HG03045 (cell line): ENCODE measurements around the gene TMEM240.
"Not testable (repeated sequence)": the region's sequence is repeated elsewhere in the genome, so short reads cannot be mapped to it uniquely, and the experiment has no call there.

Experiments used
- ATAC-seq: cut with Tn5 transposase; IDR thresholded peaks from one replicate; pipeline ENCODE4 v1.9.1; 2021; ENCODE audit warnings: mild to moderate bottlenecking, moderate library complexity; ENCODE audit not compliant: unreplicated experiment

Gene TMEM240

DNA sequence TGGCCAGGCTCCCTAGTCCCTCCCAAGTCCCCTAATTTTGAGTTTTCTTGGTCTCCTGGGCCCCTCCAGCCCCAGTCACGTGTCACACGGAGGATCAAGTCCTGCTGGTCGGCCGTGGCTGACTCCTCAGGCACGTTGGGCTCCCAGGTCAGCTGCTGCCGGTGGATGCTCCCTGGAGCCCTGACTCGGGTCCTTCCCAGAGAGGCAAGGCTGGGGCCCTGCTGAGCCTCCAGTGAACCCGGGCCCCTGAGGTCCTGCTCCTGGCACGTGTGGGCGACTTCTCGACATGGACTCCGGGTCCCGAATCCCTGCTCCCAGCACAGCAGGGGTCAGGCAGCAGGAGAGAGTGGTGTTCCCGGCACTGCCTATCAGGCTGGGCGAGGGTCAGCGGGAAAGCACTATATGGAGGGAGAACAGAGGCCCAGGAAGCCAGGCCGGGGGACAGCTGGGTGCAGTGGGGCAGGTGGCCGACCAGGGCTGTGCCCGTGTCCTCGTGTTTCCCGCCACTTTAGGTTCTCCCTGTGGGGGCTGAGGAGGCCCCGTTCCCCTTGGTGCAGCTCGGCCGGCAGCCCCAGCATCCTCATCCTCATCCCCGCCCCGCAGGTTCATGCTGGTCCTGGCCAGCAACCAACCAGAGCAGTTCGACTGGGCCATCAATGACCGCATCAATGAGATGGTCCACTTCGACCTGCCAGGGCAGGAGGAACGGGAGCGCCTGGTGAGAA is 13.2 kb downstream of the TMEM240 start:
- no peak for ATAC-seq

DNA sequence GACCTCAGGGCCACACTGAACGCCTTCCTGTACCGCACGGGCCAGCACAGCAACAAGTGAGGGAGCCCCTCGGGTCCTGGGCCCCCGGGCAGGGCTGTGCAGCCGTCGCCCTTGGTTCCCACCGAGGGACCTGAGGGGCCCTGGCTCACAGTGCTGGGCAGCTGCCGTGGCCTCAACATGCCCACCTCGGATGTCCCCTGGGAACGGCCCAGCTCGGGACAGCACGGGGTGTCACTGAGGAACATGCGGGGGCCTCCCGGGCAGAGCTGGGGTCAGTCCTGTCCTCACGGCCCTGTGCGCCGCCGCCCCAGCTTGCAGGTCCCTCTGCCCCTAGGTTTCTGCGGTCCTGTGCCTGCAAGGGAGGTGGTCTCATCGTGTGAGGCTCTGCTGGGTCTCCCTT is 13.9 kb downstream of the TMEM240 start:
- ATAC-seq: not testable (repeated sequence)

DNA sequence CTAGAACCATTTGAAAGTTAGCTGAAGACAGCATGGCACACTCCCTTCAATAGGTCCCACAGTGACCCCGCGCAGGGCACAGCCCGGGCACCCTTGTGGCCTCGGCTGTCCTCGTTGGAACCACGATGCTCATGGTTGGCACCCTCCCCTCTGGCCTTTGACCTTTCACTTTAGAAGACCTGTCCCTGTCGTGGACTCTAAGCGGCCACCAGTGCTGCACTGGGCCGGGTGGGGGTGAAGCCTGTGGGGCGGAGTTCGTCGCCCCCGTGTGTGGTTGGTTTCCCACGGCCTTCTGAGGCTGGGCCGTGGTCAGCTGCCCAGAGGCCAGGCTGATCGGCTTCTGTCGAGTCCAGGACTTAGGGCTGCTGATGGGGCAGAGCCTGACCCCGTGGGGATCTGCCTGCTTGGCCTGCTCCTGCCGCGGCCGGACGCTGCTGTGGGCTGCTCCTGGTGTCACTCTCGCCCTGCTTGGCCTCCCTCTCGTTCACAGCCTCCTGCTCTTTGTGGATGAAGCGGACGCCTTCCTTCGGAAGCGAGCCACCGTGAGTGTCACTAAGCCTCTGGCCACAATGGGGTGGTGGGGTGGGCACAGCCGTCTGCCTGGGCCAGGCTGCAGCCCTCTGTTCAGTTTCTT is 15.6 kb downstream of the TMEM240 start:
- ATAC-seq: not testable (repeated sequence)

DNA sequence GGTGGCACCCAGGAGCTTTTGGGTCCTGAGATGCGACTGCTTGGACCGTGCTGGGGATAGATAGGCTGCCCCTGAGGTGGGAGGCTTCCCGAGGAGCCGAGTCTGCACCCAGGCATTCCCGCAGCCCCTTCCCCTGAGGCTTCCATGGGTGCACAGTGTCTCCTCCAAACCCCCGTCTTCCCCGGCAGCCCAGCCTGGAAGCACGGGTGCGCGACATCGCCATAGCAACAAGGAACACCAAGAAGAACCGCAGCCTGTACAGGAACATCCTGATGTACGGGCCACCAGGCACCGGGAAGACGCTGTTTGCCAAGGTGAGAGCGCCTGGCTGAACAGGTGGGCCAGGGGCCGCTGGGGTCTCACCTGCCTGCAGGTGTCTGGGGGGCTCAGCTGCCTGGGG is 16.8 kb downstream of the TMEM240 start:
- not testable (repeated sequence) for ATAC-seq

DNA sequence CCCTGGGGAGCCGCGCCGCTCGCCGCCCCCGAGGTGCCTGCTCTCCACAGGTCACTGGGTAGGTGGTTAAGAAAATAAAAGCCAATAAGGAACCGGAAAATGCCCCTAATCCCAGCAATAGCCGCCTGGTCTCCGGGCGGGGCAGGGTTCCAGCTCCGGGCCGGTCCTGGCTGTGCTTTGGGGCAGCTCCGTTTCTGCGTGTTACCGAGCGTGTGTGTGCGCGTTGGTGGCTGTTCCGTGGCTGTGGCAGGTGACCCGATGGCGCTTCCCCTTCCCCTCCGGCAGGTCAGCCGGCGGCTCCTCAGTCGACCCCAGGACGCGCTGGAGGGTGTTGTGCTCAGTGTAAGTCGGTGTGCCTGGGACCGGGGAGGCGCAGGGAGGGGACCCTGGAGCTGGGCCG is 17.2 kb downstream of the TMEM240 start:
- ATAC-seq: not testable (repeated sequence)

DNA sequence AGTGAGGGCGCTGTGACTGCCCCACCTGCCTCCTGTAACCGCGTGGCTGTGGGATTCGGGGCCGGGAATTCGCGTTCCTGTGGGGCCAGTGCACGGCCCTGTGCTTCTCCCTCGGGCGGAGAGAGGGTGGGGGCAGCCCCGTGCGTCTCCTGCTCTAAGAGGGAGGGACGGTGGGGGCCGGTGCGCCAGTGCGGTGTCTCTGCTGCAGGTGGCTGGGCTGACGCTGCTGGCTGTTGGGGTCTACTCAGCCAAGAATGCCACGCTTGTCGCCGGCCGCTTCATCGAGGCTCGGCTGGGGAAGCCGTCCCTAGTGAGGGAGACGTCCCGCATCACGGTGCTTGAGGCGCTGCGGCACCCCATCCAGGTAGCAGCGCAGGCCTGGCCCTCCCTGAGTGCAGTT is 17.9 kb downstream of the TMEM240 start:
- not testable (repeated sequence) for ATAC-seq

DNA sequence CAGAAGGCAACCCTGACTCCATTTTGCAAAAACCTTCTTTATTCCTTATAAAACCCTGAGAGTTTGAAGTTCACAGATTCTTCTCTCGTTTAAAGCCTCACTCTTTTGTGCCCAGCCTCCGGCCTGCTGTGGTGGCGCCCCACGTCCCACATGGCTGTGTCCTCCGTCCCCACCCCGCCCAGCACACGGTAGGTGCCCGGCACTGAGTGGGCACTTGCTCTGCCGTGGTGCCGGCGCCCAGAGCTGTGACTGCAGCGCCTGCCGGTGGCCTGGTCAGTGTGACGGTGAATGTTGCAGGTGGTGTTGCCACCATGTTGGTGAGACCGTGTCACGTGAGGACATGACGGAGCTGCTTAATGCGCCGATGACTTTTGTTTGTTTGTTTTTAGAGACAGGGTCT is 19.1 kb downstream of the TMEM240 start:
- ATAC-seq: no peak

DNA sequence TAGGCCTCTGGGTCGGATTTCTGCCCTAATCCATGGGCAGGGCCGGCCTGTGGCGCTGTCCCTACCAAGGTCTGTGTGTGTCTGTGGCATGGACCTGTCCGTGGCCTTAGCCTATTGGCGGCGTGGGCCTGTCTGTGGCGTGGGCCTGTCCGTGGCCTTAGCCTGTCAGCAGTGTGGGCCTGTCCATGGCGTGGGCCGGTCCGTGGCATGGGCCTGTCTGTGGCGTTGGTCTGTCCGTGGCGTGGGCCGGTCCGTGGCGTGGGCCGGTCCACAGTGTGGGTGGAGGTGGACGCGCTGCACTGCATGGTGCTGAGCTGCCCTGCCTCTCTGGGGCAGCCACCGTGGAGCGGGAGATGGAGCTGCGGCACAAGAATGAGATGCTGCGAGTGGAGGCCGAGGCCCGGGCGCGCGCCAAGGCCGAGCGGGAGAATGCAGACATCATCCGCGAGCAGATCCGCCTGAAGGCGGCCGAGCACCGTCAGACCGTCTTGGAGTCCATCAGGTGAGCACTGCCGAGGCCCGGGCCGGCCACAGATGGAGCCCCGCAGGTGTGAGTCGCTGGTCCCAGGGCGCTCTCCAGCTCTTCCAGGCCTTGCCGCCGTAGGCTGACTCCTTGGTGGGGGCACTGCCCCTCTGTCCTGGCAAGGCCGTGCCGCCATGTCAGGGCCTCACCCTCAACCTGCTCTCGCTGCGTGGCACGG is 20.5 kb downstream of the TMEM240 start:
- not testable (repeated sequence) for ATAC-seq

DNA sequence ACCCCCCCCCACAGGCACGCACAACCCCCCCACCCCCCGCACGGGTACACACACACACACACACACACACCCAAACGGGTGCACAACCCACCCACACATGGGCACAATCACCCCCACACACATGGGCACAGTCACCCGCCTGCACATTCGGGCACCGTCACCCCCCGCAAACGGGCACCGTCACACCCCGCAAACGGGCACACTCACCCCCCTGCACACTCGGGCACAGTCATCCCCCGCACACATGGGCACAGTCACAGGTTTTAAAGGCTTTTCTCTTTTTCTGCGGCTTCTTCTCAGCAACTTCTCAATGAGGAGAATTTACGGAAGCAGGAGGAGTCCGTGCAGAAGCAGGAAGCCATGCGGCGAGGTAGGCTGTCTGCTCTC is 21.8 kb downstream of the TMEM240 start:
- not testable (repeated sequence) for ATAC-seq

DNA sequence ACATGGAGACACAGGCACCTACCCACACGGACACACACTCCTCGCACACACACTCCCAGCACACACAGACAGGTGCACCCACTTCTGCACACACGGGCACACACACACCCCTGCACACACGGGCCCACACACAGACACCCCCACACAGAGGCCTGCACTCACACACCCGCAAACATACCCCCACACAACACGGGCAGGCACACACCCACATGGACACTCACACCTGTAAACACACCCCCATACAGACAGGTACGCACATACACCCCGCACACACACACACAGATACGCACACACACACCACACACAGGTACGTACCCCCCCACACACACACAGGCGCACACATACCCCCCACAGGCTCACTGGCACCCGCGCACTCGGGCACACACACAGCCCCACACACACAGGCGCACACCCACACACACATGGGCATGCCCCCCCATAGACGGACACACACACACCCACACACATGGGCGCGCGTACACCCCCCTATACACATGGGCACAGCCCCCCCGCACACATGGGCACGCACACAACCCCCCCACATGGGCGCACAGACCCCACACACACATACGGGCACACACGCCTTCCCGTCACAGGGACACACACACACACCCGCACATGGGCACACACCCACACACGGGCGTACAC is 22.3 kb downstream of the TMEM240 start:
- no peak for ATAC-seq

DNA sequence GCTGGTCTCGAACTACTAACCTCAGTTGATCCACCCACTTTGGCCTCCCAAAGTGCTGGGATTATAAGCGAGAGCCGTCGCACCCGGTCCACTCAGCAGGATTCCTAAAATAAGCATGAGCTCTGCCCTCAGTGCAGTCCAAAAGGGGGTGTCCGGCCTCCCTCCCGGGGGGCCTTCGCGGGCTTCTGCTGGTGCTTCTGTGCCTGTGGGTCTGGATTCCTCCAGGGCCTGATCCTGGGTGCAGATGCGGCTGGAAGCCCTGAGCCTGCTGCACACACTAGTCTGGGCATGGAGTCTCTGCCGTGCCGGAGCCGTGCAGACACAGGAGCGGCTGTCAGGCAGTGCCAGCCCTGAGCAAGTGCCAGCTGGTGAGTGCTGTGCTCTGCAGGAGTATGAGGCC is 23.5 kb downstream of the TMEM240 start:
- ATAC-seq: not testable (repeated sequence)

DNA sequence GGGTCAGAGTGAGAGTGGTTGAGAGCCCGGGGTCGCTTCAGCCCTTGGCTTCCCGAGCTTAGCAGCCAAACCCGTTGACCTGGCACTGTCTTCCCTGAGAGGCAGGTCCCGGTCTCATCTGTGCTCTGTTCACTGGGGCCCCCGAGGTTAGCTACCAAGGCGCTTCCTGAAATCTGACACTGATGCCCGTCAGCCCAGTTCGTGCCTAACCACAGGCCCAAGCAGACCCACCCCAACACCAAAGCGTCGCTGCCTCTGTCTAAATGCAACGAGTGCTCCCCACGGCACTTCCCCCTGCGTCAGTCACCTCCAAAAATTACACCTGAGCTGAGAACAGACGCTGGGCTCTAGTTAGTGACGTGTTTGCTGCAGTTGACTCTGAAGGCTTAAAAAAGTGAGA is 26.0 kb downstream of the TMEM240 start:
- not testable (repeated sequence) for ATAC-seq

DNA sequence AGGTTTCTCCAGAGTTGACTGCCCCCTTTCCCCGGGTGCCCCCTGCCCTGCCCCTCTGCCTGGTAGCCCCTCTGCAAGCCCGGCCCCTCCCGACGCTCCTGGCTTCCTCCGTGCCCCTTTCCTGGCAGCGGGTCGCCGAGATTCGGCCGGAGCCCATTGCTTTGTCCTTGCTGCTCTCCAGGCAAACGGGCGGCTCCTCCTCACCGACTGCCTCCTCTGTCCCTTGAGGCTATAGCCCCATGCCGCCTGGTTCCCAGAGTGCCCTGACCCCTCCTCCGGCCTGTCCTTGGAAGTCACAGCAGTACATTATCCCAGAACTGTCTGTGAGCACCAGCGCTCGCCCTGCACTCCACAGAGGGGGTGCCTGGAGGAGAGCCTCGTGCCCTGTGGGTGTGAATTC is 26.7 kb downstream of the TMEM240 start:
- ATAC-seq: not testable (repeated sequence)

DNA sequence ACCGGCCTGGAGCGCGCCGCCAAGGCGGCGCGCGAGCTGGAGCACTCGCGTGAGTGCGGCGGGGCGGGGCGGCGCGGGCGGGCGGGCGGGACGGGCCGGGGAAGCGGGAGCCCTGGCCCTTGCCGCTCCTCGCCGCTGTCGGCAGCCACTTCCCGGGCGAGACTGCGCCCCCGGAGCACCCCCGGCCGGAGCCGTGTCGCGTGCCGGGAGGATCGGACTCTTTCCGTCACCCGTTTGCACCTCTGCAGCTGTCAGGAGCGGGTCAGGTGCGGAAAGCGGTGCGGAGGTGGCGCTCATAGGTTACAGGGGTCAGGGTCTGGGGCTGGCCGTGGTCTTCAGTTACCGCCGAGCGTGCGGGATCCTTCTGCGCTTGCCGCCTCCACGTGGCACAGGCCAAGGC is 28.0 kb downstream of the TMEM240 start:
- ATAC-seq: not testable (repeated sequence)

DNA sequence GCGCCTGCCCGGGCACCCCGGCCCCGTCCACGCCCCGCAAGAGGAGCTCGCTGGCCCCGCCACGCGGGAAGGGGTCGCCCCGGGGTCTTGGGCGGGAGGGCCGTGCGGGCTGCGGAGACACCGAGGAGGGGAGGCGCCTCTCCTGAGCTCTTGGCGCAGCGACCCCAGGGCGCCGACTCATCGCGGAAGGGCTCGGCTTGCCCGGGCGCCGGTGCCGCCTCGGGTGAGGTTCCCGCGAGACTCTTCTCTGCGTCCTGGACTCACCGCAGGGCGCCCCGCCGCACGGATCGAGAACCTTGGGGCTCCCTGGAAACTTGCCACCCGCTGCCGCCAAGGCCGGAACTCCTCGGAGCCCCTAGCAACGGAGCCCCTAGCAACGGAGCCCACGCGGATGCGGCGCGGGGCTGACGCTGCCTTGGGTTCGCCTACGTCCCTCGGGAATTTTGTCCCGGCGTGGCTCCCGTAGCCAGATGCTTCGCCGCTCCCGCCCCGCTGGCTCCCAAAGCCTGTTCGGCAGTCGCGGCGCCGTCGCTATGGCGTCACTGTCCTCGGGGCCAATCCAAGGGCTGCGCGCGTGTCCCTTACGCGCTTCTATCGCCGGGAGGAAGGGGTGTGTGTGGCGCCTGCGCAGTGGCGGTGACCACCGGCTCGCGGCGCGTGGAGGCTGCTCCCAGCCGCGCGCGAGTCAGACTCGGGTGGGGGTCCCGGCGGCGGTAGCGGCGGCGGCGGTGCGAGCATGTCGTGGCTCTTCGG is 28.7 kb downstream of the TMEM240 start, which contains the start of gene ATAD3A:
ATAD3A (plus strand) TSS at position 630 of the 753 bp plus-strand sequence; CDS start at position 737, 107 bp downstream.
- peak; percentile 85 for ATAC-seq

DNA sequence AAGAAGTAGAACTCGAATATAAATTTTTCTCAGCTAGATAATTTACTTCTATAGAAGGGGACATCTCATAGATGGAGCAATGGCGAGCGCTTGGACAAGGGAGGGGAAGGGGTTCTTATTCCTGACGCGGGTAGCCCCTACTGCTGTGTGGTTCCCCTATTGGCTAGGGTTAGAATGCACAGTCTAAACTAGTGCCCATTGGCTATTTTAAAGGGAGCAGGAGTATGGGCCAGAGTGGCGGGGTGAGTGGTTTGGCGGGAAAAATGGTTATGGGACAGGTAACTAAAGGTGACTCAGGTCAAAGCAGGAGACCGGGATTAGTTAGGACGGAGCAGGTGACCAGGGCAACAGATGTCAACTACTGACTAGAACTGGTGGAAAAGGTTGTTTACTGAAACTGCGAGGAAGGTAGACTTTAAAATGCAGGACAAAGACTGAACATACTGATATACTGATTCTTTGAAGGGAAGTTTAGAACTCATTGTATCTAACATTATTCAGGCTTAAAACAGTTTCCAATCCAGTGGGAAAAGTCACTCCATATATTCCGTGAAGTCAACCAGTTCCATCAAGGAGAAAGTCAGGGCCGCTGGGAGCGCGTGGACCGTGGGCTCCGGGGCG is 29.4 kb downstream of the TMEM240 start:
- no peak for ATAC-seq

DNA sequence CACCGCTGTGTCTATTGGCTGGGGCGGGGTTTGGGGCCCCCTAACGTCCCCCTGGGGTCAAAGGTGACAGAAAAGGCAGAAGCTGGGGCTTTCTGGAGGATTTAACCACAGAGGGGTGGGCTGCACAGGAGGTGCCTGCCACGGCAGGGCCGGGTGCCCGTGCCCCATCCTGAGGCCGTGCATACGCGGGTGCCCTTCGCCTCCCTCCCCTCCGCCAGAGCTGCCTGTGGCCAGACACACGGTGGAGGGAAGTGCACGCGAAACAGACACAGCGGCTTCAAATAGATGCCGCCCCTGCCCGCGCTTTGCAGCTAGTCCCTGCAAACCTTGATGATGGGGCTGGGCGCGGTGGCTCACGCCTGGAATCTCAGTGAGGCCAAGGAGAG is 31.0 kb downstream of the TMEM240 start:
- ATAC-seq: not testable (repeated sequence)

DNA sequence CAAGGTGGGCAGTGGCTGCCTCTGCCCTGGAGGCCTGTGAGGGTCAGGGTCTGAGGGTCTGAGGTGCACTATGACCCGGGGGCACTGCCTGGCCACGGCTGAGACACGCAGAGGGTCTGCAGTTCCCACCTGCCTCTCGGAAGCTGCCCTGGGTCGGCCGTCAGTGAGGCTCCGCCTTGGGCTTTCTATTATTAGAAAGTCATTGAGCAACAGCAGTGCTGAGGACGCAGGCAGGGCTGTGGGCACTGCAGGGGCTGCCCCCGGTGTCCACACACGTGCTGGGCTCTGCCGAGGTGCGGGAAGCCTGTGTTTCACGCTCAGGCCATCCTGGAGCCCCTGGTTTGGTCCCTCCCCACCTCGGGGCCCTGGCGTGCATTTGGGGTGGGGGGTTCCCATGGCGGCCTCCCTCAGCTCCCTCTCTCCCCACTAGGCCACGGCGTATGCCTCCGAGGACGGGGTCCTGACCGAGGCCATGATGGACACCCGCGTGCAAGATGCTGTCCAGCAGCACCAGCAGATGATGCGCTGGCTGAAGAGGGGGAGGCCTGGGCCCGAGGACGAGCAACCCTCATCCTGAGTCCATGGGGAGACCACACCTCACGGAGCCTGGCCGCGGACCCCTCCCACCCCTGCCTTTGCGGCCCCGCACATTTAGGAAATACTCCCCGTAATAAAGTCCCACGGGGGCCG is 31.5 kb downstream of the TMEM240 start:
- not testable (repeated sequence) for ATAC-seq

DNA sequence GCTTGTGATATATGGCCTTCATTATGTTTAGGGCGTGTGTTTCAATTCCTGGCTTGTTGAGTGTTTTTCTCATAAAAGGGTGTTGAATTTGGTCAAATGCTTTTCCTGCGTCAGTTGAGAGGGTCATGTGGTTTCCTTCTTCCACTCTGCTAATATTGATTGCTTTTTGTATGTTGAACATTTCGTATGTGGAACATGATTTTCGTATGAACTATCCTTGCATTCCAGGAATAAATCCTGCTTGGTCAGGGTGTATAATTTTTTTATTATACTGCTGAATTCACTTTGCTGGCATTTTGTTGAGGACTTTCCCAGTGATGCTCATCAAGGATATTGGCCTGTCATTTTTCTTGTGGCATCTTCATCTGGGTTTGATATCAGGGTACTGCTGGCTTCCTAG is 33.1 kb downstream of the TMEM240 start:
- ATAC-seq: no peak

DNA sequence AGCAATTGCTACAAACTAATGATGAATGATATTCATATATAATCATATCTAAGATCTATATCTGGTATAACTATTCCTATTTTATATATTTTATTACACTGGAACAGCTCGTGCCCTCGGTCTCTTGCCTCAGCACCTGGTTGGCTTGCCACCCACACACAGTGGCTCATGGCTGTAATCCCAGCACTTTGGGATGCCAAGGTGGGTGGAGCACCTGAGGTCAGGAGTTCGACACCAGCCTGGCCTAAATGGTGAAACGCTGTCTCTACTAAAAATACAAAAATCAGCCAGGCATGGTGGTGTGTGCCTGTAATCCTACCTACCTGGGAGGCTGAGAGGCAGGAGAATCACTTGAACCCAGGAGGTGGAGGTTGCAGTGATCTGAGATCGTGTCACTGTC is 34.6 kb downstream of the TMEM240 start:
- ATAC-seq: not testable (repeated sequence)
